GM12878 (cell line): ENCODE measurements around the gene ATXN1. TPM values are rescaled to one million over a fixed set of nuclear protein-coding genes. Genes with fewer than 3 reads are reported as not detected.
A peak's percentile ranks its signal among the peaks of the same experiment; 100 is the strongest.

Experiments used
- ATAC-seq: fragments of 200-7000 bp; cut with Tn5 transposase; 3 replicates; pipeline ENCODE4 v1.9.1; 2020; ENCODE audit warnings: mild to moderate bottlenecking, moderate library complexity
- BruUV-seq: library from RNA; stranded (reverse); fragments of 400-500 nt; replicated peaks from 2 replicates; lab custom pipeline; 2021; lab: Mats Ljungman, UMichigan
- CTCF ChIA-PET: fragments of 300-600 bp; sonication (Branson Sonifier 250); formaldehyde crosslinking; extraction: SDS; loops from one replicate; lab custom pipeline; 2021; ENCODE audit warnings: inconsistent platforms; lab: Yijun Ruan, JAX
- POLR2A ChIA-PET: fragments of 350-600 bp; formaldehyde crosslinking; extraction: SDS; loops from one replicate; lab custom pipeline; 2021; ENCODE audit warnings: inconsistent platforms; lab: Charles Lee
- RAD21 ChIA-PET: fragments of 300-600 bp; sonication (Branson Sonifier 250); formaldehyde crosslinking; loops from one replicate; lab custom pipeline; 2023; ENCODE audit warnings: antibody characterized with exemption; ENCODE audit not compliant: unreplicated experiment; lab: Charles Lee
- SMC1A ChIA-PET: fragments of 300-600 bp; sonication (Branson Sonifier 250); formaldehyde crosslinking; loops from one replicate; lab custom pipeline; 2023; ENCODE audit not compliant: unreplicated experiment, uncharacterized antibody; lab: Charles Lee
- DNase-seq: peaks from one replicate; pipeline ENCODE4 v3.0.0-alpha.2; 2011; ENCODE audit warnings: low read depth, low spot score
- FAIRE-seq: peaks from 3 replicates; lab custom pipeline; 2011; peaks lifted over from hg19 to GRCh38; lab: Jason Lieb, UNC
- H2AFZ ChIP-seq: 2 replicates; pipeline ENCODE4 v1.6.0; 2011; ENCODE audit warnings: low read depth, low read length, control low read depth; ENCODE audit not compliant: control insufficient read depth
- H3K27ac ChIP-seq: 2 replicates; pipeline ENCODE4 v1.5.1; 2011; ENCODE audit warnings: control low read depth; ENCODE audit not compliant: control insufficient read depth, insufficient read depth
- H3K27me3 ChIP-seq, 2 experiments: replicated peaks in 1 of 2; 2 replicates each; pipeline versions ENCODE4 v1.6.0 to v1.6.1; 2011; ENCODE audit warnings: low read length in 1 of 2; ENCODE audit not compliant: control insufficient read depth in 2 of 2, insufficient read depth in 2 of 2
- H3K36me3 ChIP-seq, 2 experiments: 2 replicates each; pipeline ENCODE4 v1.5.1; 2011; ENCODE audit warnings: low read length in 1 of 2; ENCODE audit not compliant: control insufficient read depth in 2 of 2, insufficient read depth in 2 of 2
- H3K4me1 ChIP-seq: 2 replicates; pipeline ENCODE4 v1.6.1; 2011; ENCODE audit warnings: mild to moderate bottlenecking, low read length, moderate library complexity, mixed read lengths; ENCODE audit not compliant: control insufficient read depth, insufficient read depth
- H3K4me2 ChIP-seq: 2 replicates; pipeline ENCODE4 v1.6.0; 2011; ENCODE audit warnings: control low read depth; ENCODE audit not compliant: control insufficient read depth, insufficient read depth
- H3K4me3 ChIP-seq: fragments of 200-600 bp; sonication (generic); 2 replicates; pipeline ENCODE4 v1.5.1; 2016
- H3K79me2 ChIP-seq: 2 replicates; pipeline ENCODE4 v1.6.0; 2011; ENCODE audit warnings: low read length; ENCODE audit not compliant: control insufficient read depth, insufficient read depth
- H3K9ac ChIP-seq: 2 replicates; pipeline ENCODE4 v1.8.0; 2011; ENCODE audit warnings: low read length, control low read depth, mixed read lengths; ENCODE audit not compliant: control insufficient read depth, insufficient read depth
- H3K9me3 ChIP-seq: replicated peaks from 3 replicates; pipeline ENCODE4 v1.5.1; 2011; ENCODE audit warnings: mild to moderate bottlenecking, low read length; ENCODE audit not compliant: control insufficient read depth, insufficient read depth
- H4K20me1 ChIP-seq: 2 replicates; pipeline ENCODE4 v1.6.0; 2011; ENCODE audit not compliant: control insufficient read depth, insufficient read depth
- BMI1 ChIP-seq: fragments of 450-650 bp; IDR thresholded peaks from 2 replicates; pipeline ENCODE4 v1.6.1; 2016; ENCODE audit warnings: mild to moderate bottlenecking, moderate library complexity, borderline replicate concordance
- CBX3 ChIP-seq: fragments of 200-600 bp; sonication (generic); IDR thresholded peaks from 2 replicates; pipeline ENCODE4 v1.6.1; 2016; ENCODE audit warnings: low read depth, borderline replicate concordance
- DPF2 ChIP-seq: fragments of 450-650 bp; IDR thresholded peaks from 2 replicates; pipeline ENCODE4 v1.6.1; 2017; ENCODE audit warnings: mild to moderate bottlenecking
- EED ChIP-seq: sonication (generic); IDR thresholded peaks from 2 replicates; pipeline ENCODE4 v1.6.1; 2016; ENCODE audit warnings: antibody characterized with exemption, low read depth
- FOXK2 ChIP-seq: fragments of 450-650 bp; IDR thresholded peaks from 2 replicates; pipeline ENCODE4 v1.6.1; 2017; ENCODE audit warnings: mild to moderate bottlenecking, moderate library complexity
- FOXM1 ChIP-seq: IDR thresholded peaks from 2 replicates; pipeline ENCODE4 v1.6.1; 2012; ENCODE audit warnings: low read depth, mild to moderate bottlenecking, inconsistent platforms, low read length, moderate library complexity
- IKZF1 ChIP-seq: fragments of 450-650 bp; conservative IDR thresholded peaks from 2 replicates; pipeline ENCODE4 v1.6.1; 2017; ENCODE audit warnings: antibody characterized with exemption, mild to moderate bottlenecking
- IKZF2 ChIP-seq, 2 experiments: fragments of 450-650 bp; IDR thresholded peaks; 2 replicates each; pipeline ENCODE4 v1.6.1; 2017; ENCODE audit warnings: mild to moderate bottlenecking in 2 of 2, moderate library complexity in 2 of 2
- KAT2A ChIP-seq: conservative IDR thresholded peaks from 2 replicates; pipeline ENCODE4 v1.6.1; 2011; ENCODE audit warnings: low read depth, low read length; ENCODE audit not compliant: control insufficient read depth
- LARP7 ChIP-seq: fragments of 450-650 bp; IDR thresholded peaks from 2 replicates; pipeline ENCODE4 v1.6.1; 2017; ENCODE audit warnings: mild to moderate bottlenecking
- MTA2 ChIP-seq: fragments of 450-650 bp; IDR thresholded peaks from 2 replicates; pipeline ENCODE4 v1.6.1; 2016; ENCODE audit warnings: low read depth, mild to moderate bottlenecking, moderate library complexity
- MTA3 ChIP-seq: IDR thresholded peaks from 2 replicates; pipeline ENCODE4 v1.6.1; 2012; ENCODE audit warnings: low read length, inconsistent platforms, borderline replicate concordance
- MYB ChIP-seq: fragments of 150-350 bp; IDR thresholded peaks from 2 replicates; pipeline ENCODE4 v1.6.1; 2014; ENCODE audit warnings: mild to moderate bottlenecking, low read depth, low read length, borderline replicate concordance
- NFYB ChIP-seq: IDR thresholded peaks from 2 replicates; pipeline ENCODE4 v1.6.1; 2011; ENCODE audit warnings: low read depth, mild to moderate bottlenecking, low read length, improper control_type of control experiment, moderate library complexity; ENCODE audit not compliant: insufficient read depth
- NR2C2 ChIP-seq: IDR thresholded peaks from 2 replicates; pipeline ENCODE4 v1.6.1; 2011; ENCODE audit warnings: borderline replicate concordance, low read depth; ENCODE audit not compliant: control insufficient read depth, insufficient read length
- NRF1 ChIP-seq: conservative IDR thresholded peaks from 2 replicates; pipeline ENCODE4 v1.6.1; 2011; ENCODE audit warnings: mild to moderate bottlenecking, low read depth, low read length, improper control_type of control experiment
- PBX3 ChIP-seq: IDR thresholded peaks from 2 replicates; pipeline ENCODE4 v1.6.1; 2011; ENCODE audit warnings: mild to moderate bottlenecking, low read depth, low read length, moderate library complexity; ENCODE audit not compliant: insufficient replicate concordance
- RCOR1 ChIP-seq: conservative IDR thresholded peaks from 2 replicates; pipeline ENCODE4 v1.6.1; 2012; ENCODE audit warnings: low read depth, low read length, improper control_type of control experiment
- SMARCA5 ChIP-seq: fragments of 450-650 bp; IDR thresholded peaks from 2 replicates; pipeline ENCODE4 v1.6.1; 2017; ENCODE audit warnings: mild to moderate bottlenecking
- SREBF1 ChIP-seq: IDR thresholded peaks from 2 replicates; pipeline ENCODE4 v1.6.1; 2012; ENCODE audit warnings: mild to moderate bottlenecking, low read length
- ZNF24 ChIP-seq: fragments of 450-650 bp; IDR thresholded peaks from 2 replicates; pipeline ENCODE4 v1.6.1; 2017; ENCODE audit warnings: antibody characterized with exemption, mild to moderate bottlenecking
- ZNF622 ChIP-seq: fragments of 450-650 bp; IDR thresholded peaks from 2 replicates; pipeline ENCODE4 v1.6.1; 2017; ENCODE audit warnings: mild to moderate bottlenecking, inconsistent platforms
- WGBS: methylation state at CpG from one replicate; pipeline ENCODE4 v1.1.6; 2016; ENCODE audit warnings: low lambda C conversion rate; ENCODE audit not compliant: insufficient replicate concordance, insufficient coverage; ENCODE audit errors: missing lambda C conversion rate; 5-methylcytosine and 5-hydroxymethylcytosine counted together
- in situ Hi-C: fragments of 300-500 bp; cut with MboI; formaldehyde crosslinking; loops from 9 replicates; pipeline ENCODE4 v1.14.3; 2018; ENCODE audit warnings: mixed read lengths
- intact Hi-C: fragments of 100-400 bp; cut with micrococcal nuclease; formaldehyde crosslinking; loops from one replicate; pipeline ENCODE4 v1.14.2; 2022; ENCODE audit not compliant: unreplicated experiment
- polyA plus RNA-seq, 11 experiments: library from polyadenylated mRNA; depleted of rRNA in 4 of 11; unstranded in 6 of 11; stranded (reverse) in 5 of 11; fragments of >200 nt; fragmentation: Nextera tagmentation in 4 of 11; fragmentation: Illumina TruSeq in 1 of 11; extraction: Ambion mirVana in 4 of 11; extraction: Trizol in 1 of 11; gene quantifications; 1 replicate in 1 of 11; 2 replicates in 10 of 11; pipeline versions ENCODE4 v1.2.1 to v1.2.3, GENCODE V29; 2011 to 2016; ENCODE audit warnings: inconsistent platforms in 2 of 11, missing spikeins in 2 of 11, low read depth in 1 of 11
- total RNA-seq, 4 experiments: library from RNA; depleted of rRNA in 3 of 4; stranded (reverse); fragments of >200 nt in 3 of 4; fragmentation: Illumina TruSeq in 1 of 4; extraction: Trizol in 1 of 4; gene quantifications; 2 replicates each; pipeline versions ENCODE4 v1.2.1 to v1.2.3, GENCODE V29; 2013 to 2021

Gene ATXN1
- total and polyA plus RNA-seq, 10 of the 15 experiments (the other 5 are each of a cell fraction or from before 2014, with no cell fraction given) = 12.2 to 51.2 (median 20.5) TPM

GRCh38 chr6:16764188-16764950, 3.1 kb upstream of the ATXN1 start (continued):
- TF ChIP-seq ZNF24 (peak; percentile 97), SMARCA5 (peak; percentile 81; the same call in 1 of the 2 replicates), CBX3 (no peak), DPF2 (no peak), SREBF1 (no peak), MYB (no peak), KAT2A (no peak), FOXK2 (no peak)
- TF ChIP-seq, all 136 proteins: peak for 6

GRCh38 chr6:16762550-16763477, 1.6 kb upstream of the ATXN1 start:
- H3K79me2 ChIP-seq = peaks cover 19% of the 10 kb centered on the region
- TSS peak; percentile 67 for BruUV-seq
- TF ChIP-seq RCOR1 (no peak), NR2C2 (no peak), NRF1 (no peak), NFYB (no peak), IKZF2 (IDR thresholded peaks at IDR 0.05) (no peak), MYB (no peak), MTA3 (no peak), EED (peak; percentile 39), BMI1 (no peak), ZNF622 (no peak), IKZF1 (no peak), LARP7 (no peak), PBX3 (no peak), FOXM1 (0 out of 2 replicates have a peak, but pooled peaks have one; percentile 18), MTA2 (no peak)

More at GRCh38 chr6:16762550-16763477, 1.6 kb upstream of the ATXN1 start:
- in situ Hi-C loops = loop anchor here (5.0 to 10.0 kb wide), 2 partner anchors 251 to 348 kb away; no protein-coding TSS in a partner anchor
- Histone ChIP-seq H3K4me2 (peak overlapping the region; percentile 98), H3K9me3 (no peaks in the 10 kb centered on the region), H3K36me3 (no peaks in the 10 kb centered on the region), H3K27ac (peak overlapping the region; percentile 64), H4K20me1 (no peaks in the 10 kb centered on the region), H3K4me1 (peaks cover 8% of the 10 kb centered on the region; the same call in 1 of the 2 replicates), H2AFZ (peak overlapping the region; percentile 61), H3K9ac (peak overlapping the region; percentile 80), H3K4me3 (peak overlapping the region; percentile 74), H3K27me3 (no peaks in the 10 kb centered on the region)
- DNase-seq = no peak
- intact Hi-C loops = loop anchor here (1.0 to 10.0 kb wide), 9 partner anchors 51 to 458 kb away; no protein-coding TSS in a partner anchor
- POLR2A ChIA-PET = interaction anchor here (0.6 to 1.9 kb wide), 15 partner anchors 15 to 443 kb away, joined by 3 to 5 read pairs (median 3); no protein-coding TSS in a partner anchor
- RAD21 ChIA-PET = interaction anchor here (0.5 to 5.0 kb wide), 84 partner anchors 8 to 1251 kb away, joined by 3 to 110 read pairs (median 5); no protein-coding TSS in a partner anchor
- SMC1A ChIA-PET = interaction anchor here (0.5 to 5.4 kb wide), 75 partner anchors 9 to 557 kb away, joined by 3 to 111 read pairs (median 5); no protein-coding TSS in a partner anchor
- ATAC-seq = peak; percentile 39
- CTCF ChIA-PET = interaction anchor here (0.5 to 9.1 kb wide), 99 partner anchors 8 to 557 kb away, joined by 3 to 174 read pairs (median 5); partner anchors contain the start of gene GMPR
- WGBS = 2% methylated on average over 32 of the region's 32 CpGs
- FAIRE-seq = peak; percentile 91
